HTERT RPE-1 (cell line): ENCODE data around the gene JPH3.
"Not testable (repeated sequence)": the region's sequence is repeated elsewhere in the genome, so short reads cannot be mapped to it uniquely, and the experiment has no call there.

Experiments used
- in situ Hi-C: fragments of 300-500 bp; cut with MboI; formaldehyde crosslinking; loops from 4 replicates; pipeline ENCODE4 v1.14.3; 2020; ENCODE audit warnings: low sequenced_read_pairs

The JPH3 gene

GRCh38 chr16:87572959-87573358 lies 29.3 kb upstream of the JPH3 start:
- in situ Hi-C loops, result no loop called here

GRCh38 chr16:87575027-87575804 lies 27.1 kb upstream of the JPH3 start:
- in situ Hi-C loops, result no loop called here

GRCh38 chr16:87576171-87576570 lies 26.1 kb upstream of the JPH3 start:
- in situ Hi-C loops, result no loop called here

GRCh38 chr16:87578142-87578930 lies 24.0 kb upstream of the JPH3 start:
- in situ Hi-C loops, result not testable (repeated sequence)

- in situ Hi-C loops, result no loop called here
Measured at GRCh38 chr16:87579691-87580090, 22.6 kb upstream of the JPH3 start.

GRCh38 chr16:87580855-87581261 lies 21.4 kb upstream of the JPH3 start:
- in situ Hi-C loops, result no loop called here

- in situ Hi-C loops, result no loop called here
Measured at GRCh38 chr16:87581857-87582215, 20.5 kb upstream of the JPH3 start.

GRCh38 chr16:87582216-87582965 lies 19.9 kb upstream of the JPH3 start:
- in situ Hi-C loops, result no loop called here

GRCh38 chr16:87582966-87583325 lies 19.4 kb upstream of the JPH3 start:
- in situ Hi-C loops, result no loop called here

- in situ Hi-C loops, result no loop called here
Measured at GRCh38 chr16:87583453-87584131, 18.7 kb upstream of the JPH3 start.

GRCh38 chr16:87584271-87584670 lies 18.0 kb upstream of the JPH3 start:
- in situ Hi-C loops, result no loop called here

GRCh38 chr16:87584975-87585374 lies 17.3 kb upstream of the JPH3 start:
- in situ Hi-C loops, result no loop called here

- in situ Hi-C loops, result no loop called here
Measured at GRCh38 chr16:87585442-87586200, 16.7 kb upstream of the JPH3 start.

- in situ Hi-C loops, result no loop called here
Measured at GRCh38 chr16:87586201-87586782, 16.0 kb upstream of the JPH3 start.

GRCh38 chr16:87587636-87588035 lies 14.7 kb upstream of the JPH3 start:
- in situ Hi-C loops, result no loop called here

- in situ Hi-C loops, result no loop called here
Measured at GRCh38 chr16:87592018-87592712, 10.1 kb upstream of the JPH3 start.

- in situ Hi-C loops, result no loop called here
Measured at GRCh38 chr16:87593710-87594258, 8.5 kb upstream of the JPH3 start.

- in situ Hi-C loops, result no loop called here
Measured at GRCh38 chr16:87595712-87596111, 6.6 kb upstream of the JPH3 start.

- in situ Hi-C loops, result no loop called here
Measured at GRCh38 chr16:87597324-87597830, 4.9 kb upstream of the JPH3 start.
